Measurements from ENCODE around the gene KCNJ4.
"Not testable (repeated sequence)": the region's sequence is repeated elsewhere in the genome, so short reads cannot be mapped to it uniquely, and the experiment has no call there.

KCNJ4 gene

DNA sequence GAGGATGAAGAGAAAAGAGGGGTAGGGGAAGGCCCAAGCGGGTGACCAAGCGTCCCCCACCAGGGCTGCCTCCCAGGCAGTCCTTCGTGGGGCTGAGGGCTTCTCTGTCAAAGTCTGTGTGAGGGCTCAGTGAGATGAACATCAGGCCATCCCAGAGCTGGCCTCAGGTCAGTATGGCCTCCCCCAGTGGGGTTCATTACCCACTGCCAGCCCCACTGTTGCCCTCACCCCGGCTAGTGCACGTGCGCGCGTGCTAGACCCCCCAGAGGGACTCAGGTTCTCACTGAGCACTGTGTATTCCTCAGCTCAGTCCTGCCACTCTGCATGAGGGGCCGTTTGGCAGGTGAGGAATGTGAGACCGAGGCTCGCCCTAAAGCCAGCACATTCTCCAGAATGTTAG, 16.2 kb upstream of the KCNJ4 start:
- in situ Hi-C loops (cut with MboI; ENCODE audit: low sequenced_read_pairs): no loop called here

DNA sequence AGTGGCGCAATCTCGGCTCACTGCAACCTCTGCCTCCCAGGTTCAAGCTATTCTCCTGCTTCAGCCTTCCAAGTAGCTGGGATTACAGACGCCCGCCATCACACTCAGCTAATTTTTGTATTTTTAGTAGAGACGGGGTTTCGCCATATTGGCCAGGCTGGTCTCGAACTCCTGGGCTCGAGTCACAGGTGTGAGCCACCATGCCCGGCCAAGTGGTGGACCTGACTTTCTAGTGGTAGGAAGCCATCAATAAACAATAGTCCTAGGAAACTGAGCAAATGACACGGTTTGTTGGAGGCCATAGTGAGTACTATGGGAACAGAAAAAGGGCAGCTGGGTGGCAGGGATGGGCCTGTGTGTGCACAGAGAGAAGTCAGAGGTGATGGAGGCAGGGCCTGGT, 15.2 kb upstream of the KCNJ4 start:
- in situ Hi-C loops (cut with MboI; ENCODE audit: low sequenced_read_pairs): not testable (repeated sequence)

DNA sequence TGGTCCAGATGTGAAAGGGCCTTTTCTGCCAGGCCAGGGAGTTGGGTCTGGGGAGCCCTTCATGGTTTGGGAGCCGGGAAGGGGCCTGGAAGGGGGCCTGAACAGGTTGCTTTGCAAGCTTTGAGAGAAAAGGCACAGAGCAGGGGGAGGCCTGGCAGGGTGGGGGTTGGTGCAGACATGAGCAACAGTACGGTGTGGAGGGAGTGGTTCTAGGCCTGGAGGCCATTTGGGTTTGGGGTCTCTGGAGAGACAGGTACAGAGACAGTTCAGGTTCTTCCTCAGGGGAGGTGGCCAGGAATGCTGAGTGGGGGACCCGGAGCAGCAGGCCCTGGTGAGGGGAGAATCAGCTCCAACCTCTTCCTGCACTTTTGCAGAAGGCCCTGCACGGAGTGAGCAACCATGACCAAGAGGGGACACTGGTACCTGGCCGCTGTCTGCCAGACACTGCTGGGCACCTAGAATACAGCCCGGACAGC, 14.3 kb upstream of the KCNJ4 start:
- in situ Hi-C loops (cut with MboI; ENCODE audit: low sequenced_read_pairs): no loop called here

DNA sequence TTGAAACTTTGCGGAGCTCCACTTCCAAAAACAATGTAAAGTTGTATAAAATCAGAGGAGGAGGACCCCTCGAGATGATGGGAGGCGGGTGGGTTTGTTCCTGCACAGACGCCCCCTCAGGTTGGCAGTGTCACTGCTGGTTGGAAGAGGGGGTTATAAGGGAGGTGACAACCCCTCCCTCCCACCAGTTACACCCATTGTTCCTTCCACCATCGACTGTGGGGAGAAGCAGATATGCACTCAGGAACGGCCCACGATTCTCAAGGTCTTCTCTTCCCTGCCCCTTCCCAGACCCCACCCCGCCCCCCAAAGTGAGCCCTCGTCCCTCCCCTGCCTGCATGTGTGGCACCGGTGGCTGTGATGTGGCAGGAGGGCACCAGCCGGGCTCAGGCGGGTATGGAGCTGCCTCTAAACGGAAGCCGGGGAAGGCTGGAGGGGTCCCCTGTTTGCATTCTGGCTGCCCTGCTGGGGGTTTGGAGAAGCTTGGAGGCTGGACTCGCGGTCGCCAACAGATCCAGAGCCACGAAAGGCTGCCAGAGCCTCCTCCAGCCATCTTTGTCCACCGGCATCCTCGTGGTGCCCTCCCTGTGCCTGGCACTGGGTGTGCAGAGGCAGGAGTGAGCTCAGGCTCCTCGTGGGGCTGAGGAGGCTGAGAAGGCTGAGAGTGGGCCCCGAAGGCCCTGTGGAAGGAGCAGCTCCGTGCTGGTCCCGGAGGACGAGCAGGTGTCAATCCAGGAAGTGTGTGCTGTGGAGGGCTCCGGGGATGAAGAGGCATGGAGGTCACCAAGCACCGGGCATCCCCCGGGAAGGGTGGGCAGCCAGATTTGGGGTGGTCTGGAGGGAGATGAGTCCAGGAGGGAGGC, 13.7 kb upstream of the KCNJ4 start:
- in situ Hi-C loops (cut with MboI; ENCODE audit: low sequenced_read_pairs): no loop called here

DNA sequence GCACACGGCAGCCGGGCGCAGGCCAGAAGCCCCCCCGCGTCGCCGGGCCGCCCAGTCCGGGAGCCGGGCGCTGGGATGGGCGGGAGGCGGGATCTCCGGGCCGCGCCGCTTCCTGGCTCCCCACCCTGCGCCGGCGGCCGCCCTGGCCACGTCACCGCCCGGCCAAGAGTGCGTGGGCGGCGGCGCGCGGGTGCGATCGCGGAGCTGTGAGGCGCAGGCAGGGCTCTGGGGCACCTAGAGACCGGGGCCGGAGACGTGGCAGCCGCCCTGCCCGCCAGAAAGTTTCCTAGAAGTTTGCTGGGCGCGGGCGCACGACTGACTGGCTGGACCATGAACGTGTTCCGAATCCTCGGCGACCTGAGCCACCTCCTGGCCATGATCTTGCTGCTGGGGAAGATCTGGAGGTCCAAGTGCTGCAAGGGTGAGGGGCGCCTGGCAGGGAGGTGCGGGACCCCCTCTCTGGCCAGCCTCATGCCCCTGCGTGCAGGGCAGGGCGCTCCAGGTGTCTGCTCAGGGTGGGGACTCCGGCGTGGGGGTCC, 13.0 kb upstream of the KCNJ4 start, which contains the start of gene KDELR3:
Gene KDELR3, plus strand, starts transcription at position 193 of the 539 bp plus-strand sequence. Its CDS starts 138 bp downstream, at position 331.
- in situ Hi-C loops (cut with MboI; ENCODE audit: low sequenced_read_pairs): no loop called here

DNA sequence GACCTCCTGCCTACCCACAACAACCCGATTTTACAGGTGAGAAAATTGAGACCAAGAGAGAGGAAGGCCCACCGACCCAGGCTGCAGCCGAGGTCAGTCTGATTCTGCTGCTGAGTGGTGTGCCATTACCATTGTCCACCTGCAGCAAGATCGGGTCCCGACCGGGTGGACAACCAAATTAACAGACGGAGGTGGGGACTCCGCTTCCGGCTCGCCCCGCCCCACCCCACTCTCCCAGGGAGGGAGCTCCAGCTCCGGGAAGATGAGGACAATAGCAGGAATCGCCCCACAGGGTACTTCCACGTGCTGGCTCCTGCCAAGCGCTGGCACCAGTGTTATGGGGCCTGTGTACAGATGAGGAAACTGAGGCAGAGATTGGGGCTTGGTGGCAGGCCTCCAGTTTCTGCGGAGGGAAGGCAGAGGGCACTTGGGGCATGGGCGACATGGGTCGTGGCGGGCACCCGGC, 12.5 kb upstream of the KCNJ4 start:
- in situ Hi-C loops (cut with MboI; ENCODE audit: low sequenced_read_pairs): no loop called here

DNA sequence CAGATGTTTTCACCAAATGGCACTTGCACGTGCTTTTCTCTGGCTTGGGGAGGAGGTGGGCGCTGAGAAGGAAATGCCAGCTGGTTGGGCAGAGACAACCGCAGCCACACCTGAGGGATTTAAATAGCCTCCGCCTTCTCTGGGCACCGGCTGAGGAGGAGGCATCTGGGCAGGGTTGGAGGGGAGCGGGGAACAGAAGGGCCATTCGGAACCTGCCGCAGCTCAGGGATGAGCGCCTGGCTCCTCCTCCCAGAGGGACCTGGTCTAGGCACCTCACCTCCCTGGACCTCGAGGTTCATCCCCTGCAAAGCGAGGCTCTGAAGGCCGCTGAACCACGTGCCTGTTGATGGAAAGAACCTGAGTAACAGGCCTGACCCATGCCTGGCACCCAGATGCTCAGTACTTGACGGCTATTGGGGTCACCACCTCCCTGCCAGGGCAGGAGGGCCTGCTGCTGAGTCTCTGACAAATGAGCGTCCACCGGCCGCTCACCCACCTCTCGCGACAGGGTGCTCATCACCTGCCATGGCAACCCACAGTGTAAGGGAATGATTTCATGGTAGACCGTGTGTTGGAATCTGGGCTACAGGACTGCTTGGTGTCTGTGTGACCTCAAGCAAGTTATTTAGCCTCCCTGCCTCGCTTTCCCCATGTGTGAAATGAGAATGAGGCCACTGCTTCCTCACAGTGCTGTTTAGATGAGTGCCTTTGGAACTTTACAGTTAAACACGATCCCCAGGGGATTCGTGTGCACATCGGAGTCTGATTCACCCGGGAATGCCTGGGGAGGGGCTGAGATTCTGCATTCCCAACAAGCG, 10.9 kb upstream of the KCNJ4 start:
- in situ Hi-C loops (cut with MboI; ENCODE audit: low sequenced_read_pairs): no loop called here

DNA sequence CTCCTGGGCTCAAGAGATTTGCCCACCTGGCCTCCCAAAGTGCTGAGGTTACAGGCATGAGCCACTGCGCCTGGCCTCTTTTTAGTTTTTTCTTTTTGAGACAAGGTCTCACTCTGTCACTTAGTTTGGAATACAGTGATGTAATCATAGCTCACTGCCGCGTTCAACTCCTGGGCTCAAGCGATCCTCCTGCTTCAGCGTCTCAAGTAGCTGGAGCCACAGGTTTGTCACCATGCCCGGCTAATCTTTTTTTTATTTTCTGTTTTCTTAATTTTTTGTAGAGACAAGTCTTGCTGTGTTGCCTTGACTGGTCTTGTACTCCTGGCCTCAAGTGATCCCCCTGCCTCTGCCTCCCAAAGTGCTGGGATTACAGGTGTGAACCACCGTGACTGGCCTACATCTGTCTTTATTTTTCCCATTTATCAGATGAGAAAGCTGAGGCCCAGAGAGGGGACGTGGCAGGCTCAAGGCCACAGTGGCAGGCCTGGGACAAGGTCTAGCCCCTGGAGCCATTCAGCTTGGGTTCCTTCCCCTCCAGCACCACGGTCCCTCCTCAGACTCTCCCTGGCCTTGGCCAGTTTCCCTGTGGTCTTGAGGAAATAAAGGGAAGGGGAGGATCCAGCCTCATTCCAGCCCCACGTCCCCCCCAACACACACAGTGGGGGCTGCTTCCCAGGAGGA, 10.1 kb upstream of the KCNJ4 start:
- in situ Hi-C loops (cut with MboI; ENCODE audit: low sequenced_read_pairs): no loop called here

DNA sequence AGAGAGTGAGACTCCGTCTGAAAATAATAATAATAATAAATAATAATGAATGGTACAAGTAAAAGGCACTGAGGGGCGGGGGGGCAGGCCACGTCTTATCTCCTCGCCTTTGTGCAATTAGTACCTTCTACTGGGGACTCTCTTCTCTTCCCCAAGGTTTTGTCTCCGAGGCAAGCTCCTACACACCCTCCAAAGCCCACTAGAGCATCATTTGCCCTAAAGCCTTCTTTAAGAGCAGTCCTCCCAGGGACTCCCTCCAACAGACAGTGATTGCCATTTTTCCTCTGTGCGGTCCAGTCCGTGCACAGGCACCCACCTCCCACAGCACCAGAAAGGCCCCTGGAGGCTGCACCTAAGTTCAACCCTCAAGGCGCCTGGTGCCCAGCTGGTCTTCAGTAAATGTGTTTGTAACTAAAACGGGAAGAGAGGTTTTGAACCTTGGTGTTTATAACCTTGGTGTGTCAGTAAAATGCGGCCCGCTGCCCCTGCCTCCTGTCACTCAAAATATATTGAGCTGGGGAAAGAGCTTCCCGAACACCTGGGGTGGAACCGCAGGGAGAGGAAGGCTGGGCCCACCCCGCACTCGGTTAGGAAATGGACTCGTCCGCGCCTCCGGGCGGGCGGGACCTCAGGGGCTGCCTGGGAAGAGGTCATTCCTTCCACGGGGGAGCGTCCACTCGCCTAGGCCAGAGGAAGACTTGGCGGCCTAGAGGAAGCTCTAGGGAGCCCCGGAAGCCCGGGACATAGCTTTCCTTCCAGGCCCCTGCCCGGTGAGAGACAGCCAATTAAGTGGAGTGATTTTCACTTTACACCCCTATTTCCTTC, 8.2 kb upstream of the KCNJ4 start:
- in situ Hi-C loops (cut with MboI; ENCODE audit: low sequenced_read_pairs): no loop called here

DNA sequence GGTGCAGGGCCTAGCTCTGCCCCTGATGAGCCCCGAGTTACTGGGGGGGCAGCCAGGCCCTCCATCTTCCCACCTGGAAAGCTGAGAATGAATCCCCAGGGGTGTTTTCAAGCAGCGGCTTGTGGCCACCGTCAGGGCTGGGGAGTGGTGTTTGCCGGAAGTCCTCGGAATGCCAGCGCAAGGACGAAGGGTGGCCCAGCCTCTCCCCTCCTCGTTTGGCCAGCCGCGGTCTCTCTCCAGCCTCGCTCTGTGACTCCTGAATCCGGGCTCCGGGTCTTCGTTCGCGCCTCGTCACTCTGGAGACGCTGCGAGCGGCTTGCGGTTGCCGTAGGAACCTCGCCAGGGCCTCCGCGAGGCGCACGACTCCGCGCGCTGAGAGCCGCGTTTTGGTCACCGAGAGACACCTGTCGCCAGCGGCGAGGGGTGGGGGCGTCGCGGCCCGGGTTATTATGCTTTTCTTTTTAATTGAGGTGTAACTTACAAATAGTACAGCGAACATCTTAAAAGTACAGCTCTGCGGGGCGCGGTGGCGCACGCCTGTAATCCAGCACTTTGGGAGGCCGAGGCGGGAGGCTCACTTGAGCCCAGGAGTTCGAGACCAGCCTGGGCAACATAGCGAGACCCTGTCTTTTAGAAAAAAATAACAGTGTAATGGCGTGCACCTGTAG, 6.5 kb upstream of the KCNJ4 start:
- in situ Hi-C loops (cut with MboI; ENCODE audit: low sequenced_read_pairs): no loop called here

DNA sequence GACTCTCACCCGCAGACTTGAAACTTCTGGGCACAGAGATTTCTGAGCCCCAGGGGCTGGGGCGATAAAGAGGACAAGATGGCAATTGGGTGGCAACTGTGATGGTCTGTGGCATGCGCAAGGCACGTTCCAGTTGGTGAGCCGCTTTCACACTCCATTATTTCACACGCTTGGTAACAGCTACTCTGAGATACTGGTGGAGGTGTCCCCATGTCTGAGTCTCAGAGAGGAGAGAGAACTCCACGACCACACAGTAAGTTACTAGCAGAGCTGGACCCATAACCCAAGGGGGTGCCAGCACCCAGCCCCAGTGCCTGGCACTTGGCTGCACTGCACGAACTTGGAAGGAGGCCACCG, 6.0 kb upstream of the KCNJ4 start:
- in situ Hi-C loops (cut with MboI; ENCODE audit: low sequenced_read_pairs): no loop called here

DNA sequence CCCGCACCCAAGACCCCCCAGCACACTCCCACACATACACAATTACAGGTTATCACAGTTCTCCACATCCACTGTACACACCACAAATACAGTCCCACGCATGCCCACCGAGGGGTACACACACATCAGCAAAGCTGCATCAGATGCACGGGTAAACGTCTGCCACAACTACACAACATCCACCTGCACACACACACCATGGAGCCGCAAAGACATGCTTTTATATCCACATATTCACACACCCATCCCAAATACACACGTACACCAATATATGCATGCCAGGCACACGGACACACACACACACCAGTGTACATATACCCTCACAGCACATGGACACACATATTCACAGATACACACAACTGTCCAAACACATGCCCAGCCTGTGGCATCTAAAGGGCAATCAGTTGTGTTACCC, 5.4 kb upstream of the KCNJ4 start:
- in situ Hi-C loops (cut with MboI; ENCODE audit: low sequenced_read_pairs): no loop called here

DNA sequence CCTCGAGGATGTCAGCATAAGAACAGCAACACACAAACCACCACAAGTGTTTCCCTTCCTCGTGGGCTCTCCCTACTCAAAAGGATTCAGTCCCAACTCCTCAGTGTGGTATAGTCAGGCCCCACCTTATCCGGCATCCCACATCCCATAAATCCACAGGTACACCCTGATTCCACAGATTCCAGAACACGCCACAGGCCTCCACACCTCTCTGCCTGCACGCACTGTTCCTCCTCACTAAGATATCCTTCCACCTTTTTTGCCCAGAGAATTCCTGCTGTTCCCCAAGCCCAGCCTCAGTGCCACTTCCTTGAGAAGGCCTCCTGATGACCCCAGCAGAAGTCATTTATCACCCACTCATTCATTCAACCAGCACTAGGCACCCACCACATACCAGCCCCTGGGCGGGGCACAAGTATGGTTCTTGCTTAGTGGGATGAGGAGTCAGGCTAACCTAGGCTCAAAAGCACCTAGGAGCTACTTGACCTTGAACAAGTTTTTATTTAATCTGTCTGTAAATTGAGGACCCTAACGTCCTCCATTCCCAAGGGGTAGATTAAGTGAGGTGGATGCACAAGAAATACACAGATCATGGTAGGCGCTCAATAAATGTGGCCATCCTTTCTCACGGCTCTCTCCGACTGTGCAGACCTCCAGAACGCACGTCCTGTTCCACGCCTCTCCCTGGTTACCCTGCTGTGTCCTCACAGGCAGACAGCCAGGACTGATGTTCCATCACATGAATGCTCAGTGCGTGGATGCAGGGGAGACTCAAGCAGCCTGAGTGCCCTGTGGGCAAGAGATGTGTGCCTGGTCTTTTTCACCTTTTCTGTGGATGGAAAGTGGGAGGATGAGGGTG, 2.1 kb upstream of the KCNJ4 start:
- in situ Hi-C loops (cut with MboI; ENCODE audit: low sequenced_read_pairs): no loop called here

DNA sequence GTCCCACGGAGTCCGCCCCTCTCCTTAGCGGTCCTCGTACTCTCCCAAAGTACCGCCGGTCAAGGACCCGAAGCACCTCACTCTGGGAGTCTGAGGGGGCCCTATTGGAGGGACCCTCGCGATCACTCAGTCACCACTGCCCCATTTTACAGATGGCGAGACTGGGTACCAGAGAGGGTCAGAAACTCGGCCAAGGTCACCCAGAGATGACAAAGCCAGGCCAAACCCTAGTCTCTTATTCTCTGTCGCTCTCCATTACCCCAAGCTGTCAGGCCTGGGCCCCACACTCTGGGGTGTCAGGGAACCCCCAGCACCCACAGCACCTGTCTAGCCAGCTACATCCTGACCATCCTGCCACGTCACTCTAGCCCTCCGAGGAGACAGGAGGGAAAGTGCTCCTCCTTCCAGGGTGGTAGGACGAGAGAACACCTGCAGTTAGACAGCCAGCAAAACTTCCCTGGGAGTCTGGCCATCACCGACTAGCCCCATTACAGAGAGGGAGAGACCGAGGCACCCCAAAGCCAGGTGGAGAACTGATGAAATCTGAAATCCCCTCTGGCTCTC, 1.4 kb upstream of the KCNJ4 start:
- in situ Hi-C loops (cut with MboI; ENCODE audit: low sequenced_read_pairs): no loop called here

DNA sequence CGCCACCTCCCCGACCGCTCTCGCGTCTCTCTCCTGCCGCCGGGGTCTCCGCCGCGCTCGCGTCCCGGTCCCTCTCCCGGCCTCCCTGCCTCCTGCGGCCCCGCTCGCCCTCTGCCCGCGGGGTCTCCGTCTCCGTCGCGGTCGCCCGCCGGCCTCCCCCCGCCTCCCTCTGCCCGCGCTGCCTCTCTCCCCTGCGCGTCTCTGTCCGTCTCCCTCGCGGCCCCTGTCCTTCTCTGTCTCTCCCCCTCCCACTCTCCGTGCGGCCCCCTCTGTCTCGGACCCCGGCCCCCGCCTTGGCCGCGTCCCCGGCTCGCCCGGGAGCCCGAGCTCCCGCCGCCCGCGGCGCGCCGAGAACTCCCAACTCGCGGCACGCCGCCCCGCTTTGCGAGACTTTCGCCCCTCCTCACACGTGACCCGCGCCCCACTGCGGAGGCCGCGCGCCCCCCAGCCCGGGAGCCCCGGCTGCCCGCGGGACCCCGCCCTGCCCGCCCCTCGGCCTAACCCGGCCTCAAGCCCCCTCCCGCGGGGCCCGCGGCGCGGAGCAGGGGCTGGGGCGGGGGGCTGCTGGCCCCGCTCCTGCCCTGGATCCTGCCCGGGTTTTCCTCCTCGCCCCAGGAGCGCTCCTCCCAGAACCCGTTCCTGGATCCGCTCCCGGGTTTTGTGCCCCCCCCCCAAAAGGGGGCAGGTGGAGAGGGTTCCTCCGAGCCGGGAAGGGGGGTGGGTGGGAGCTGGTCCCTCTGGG, 702 bp upstream of the KCNJ4 start:
- in situ Hi-C loops (cut with MboI; ENCODE audit: low sequenced_read_pairs): no loop called here

DNA sequence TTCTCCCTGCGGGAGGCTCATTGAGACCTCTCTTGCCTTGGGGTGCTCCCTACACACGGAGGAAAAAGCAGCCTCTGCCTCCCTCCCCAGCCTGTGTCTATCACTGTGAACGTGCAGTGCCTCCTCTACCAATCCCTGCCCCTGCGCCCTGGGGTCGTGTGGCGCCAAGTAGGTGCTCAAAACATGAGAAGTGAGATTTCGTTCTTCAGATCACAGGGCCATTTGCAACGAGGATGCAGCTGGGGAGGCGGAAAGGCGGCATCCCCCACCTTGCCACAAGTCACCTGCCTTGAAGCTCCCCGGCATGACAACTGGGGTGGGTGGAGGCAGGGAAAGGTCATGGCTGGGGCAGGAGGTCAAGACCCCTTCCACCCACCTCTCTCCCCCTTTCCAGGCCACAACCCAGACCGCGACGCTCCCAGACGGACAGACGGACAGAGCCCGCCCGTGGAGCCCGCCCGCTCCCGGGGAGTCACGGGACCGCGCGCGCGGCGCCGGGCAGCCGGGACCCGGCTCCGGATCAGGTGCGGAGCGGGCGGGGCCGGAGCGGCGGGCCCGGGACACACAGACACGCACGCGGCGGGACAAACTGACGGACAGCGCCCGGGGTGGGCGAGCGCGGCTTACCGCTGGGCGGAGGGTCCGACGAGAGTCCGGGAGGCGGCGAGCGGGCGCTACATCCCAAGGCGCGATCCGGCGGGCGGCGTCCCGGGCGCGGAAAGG, 485 bp downstream of the KCNJ4 start:
- in situ Hi-C loops (cut with MboI; ENCODE audit: low sequenced_read_pairs): no loop called here

DNA sequence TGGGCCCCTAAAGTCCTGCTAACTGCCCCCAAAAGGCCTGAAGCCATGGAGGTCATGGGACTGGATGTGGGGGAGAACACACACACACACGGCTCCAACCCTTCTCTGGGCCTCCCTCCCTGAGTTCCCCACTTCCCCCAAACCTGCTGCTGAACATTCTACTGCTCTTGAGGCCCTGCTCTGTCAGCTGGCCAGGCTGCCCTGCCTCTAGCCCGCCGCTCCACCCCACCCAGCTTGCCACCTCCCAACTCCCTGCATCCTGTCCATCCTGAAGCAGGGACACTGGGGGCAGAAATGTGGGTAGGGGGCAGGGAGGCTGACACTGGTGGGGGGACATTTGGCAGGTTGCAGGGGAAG, 1.0 kb downstream of the KCNJ4 start:
- in situ Hi-C loops (cut with MboI; ENCODE audit: low sequenced_read_pairs): no loop called here

Measured in HL-60/S4 (cell line).